ENCODE results near the gene ZNF169. TPM values are rescaled to one million over a fixed set of nuclear protein-coding genes. Genes with fewer than 3 reads are reported as not detected.
"Not testable (repeated sequence)": the region's sequence is repeated elsewhere in the genome, so short reads cannot be mapped to it uniquely, and the experiment has no call there.

ZNF169 gene
- polyA plus RNA-seq, 1 of the 3 experiments (the other 2 are of a cell fraction), result 3.1 TPM

- TF ChIP-seq SIN3A (IDR thresholded peaks at IDR 0.05; ENCODE audit: borderline replicate concordance, low read depth, low read length), result no peak
These were observed 43.3 kb downstream of the ZNF169 start (continued) for GRCh38 chr9:94302426-94302825.

- Histone ChIP-seq H3K4me1 (ENCODE audit: control insufficient read depth in 1 of 2, insufficient read depth in 2 of 2, low read depth in 1 of 2, low read length in 1 of 2) (no peaks in the 10 kb centered on the region), H3F3A (replicated peaks; ENCODE audit: insufficient read depth) (no peaks in the 10 kb centered on the region), H3K36me3 (replicated peaks in 1 of 2; ENCODE audit: control insufficient read depth in 1 of 2, insufficient read depth in 2 of 2, low read length in 1 of 2) (no peaks in the 10 kb centered on the region), H3K27ac (ENCODE audit: low read depth in 2 of 2, low read length in 1 of 2) (no peak overlapping the region), H3K4me2 (no peak overlapping the region), H3K9ac (no peak overlapping the region), H3K79me2 (ENCODE audit: insufficient read depth) (no peaks in the 10 kb centered on the region), H3K4me3 (ENCODE audit: low read depth in 2 of 2, low read length in 1 of 2) (no peak overlapping the region), H2AFZ (ENCODE audit: low read depth) (no peak overlapping the region), H4K20me1 (ENCODE audit: insufficient read depth) (no peaks in the 10 kb centered on the region), H3K9me3 (no peaks in the 10 kb centered on the region), H3K9me2 (no peaks in the 10 kb centered on the region), H3K27me3 (ENCODE audit: insufficient read depth) (no peaks in the 10 kb centered on the region)
- TF ChIP-seq RCOR1 (IDR thresholded peaks at IDR 0.05; ENCODE audit: low read length), result no peak
- no peak for TF ChIP-seq EP300 (IDR thresholded peaks at IDR 0.05; ENCODE audit: borderline replicate concordance in 1 of 2, low read depth in 1 of 2, low read length in 1 of 2)
- TF ChIP-seq IRF3 (IDR thresholded peaks at IDR 0.05; ENCODE audit: low read depth, low read length), result no peak
- TF ChIP-seq RFX5 (IDR thresholded peaks at IDR 0.05; ENCODE audit: low read length), result no peak
- no peak for TF ChIP-seq GATA2 (CRISPR knock-in tag; IDR thresholded peaks at IDR 0.05)
- TF ChIP-seq MAX (IDR thresholded peaks at IDR 0.05; ENCODE audit: low read depth), result no peak
- no peak for TF ChIP-seq TAF1 (IDR thresholded peaks at IDR 0.05; ENCODE audit: borderline replicate concordance, low read depth, low read length)
- no peak for TF ChIP-seq GABPA (IDR thresholded peaks at IDR 0.05; ENCODE audit: low read depth)
- DNase-seq, result no peak
- ChIA-PET CTCF (no interaction called here), POLR2A (interaction anchor here (0.6 kb wide), 1 partner anchor 307 kb away, joined by 4 read pairs; no protein-coding TSS in a partner anchor)
These were observed 44.2 kb downstream of the ZNF169 start for GRCh38 chr9:94303321-94303720.

- H3K27ac ChIP-seq (ENCODE audit: low read depth in 2 of 2, low read length in 1 of 2); H3K4me2 ChIP-seq; POLR2A ChIA-PET; H3K4me1 ChIP-seq (ENCODE audit: control insufficient read depth in 1 of 2, insufficient read depth in 2 of 2, low read depth in 1 of 2, low read length in 1 of 2); H3K9me3 ChIP-seq; H3K36me3 ChIP-seq (replicated peaks in 1 of 2; ENCODE audit: control insufficient read depth in 1 of 2, insufficient read depth in 2 of 2, low read length in 1 of 2); H3K9me2 ChIP-seq; H3K27me3 ChIP-seq (ENCODE audit: insufficient read depth); DNase-seq; CTCF ChIA-PET; H3F3A ChIP-seq (replicated peaks; ENCODE audit: insufficient read depth); H2AFZ ChIP-seq (ENCODE audit: low read depth); H3K4me3 ChIP-seq (ENCODE audit: low read depth in 2 of 2, low read length in 1 of 2); H3K79me2 ChIP-seq (ENCODE audit: insufficient read depth); H4K20me1 ChIP-seq (ENCODE audit: insufficient read depth); H3K9ac ChIP-seq: not testable (repeated sequence)
- WGBS (ENCODE audit: low lambda C conversion rate), result no CpG with 5 or more reads among the region's 15 CpGs
These were observed 56.2 kb downstream of the ZNF169 start for GRCh38 chr9:94315034-94315984.

- H3K27ac ChIP-seq (ENCODE audit: low read depth in 2 of 2, low read length in 1 of 2); POLR2A ChIA-PET; H3K9ac ChIP-seq; H3K4me1 ChIP-seq (ENCODE audit: control insufficient read depth in 1 of 2, insufficient read depth in 2 of 2, low read depth in 1 of 2, low read length in 1 of 2); H4K20me1 ChIP-seq (ENCODE audit: insufficient read depth); H3K9me2 ChIP-seq; DNase-seq; H3F3A ChIP-seq (replicated peaks; ENCODE audit: insufficient read depth); H3K27me3 ChIP-seq (ENCODE audit: insufficient read depth); H3K79me2 ChIP-seq (ENCODE audit: insufficient read depth); H3K36me3 ChIP-seq (replicated peaks in 1 of 2; ENCODE audit: control insufficient read depth in 1 of 2, insufficient read depth in 2 of 2, low read length in 1 of 2); H3K4me2 ChIP-seq; CTCF ChIA-PET; H3K9me3 ChIP-seq; H3K4me3 ChIP-seq (ENCODE audit: low read depth in 2 of 2, low read length in 1 of 2); H2AFZ ChIP-seq (ENCODE audit: low read depth): not testable (repeated sequence)
- 17% methylated on average over 1 of the region's 5 CpGs for WGBS (ENCODE audit: low lambda C conversion rate)
These were observed 57.1 kb downstream of the ZNF169 start for GRCh38 chr9:94316236-94316635.

GRCh38 chr9:94317949-94318657, 59.0 kb downstream of the ZNF169 start:
- H4K20me1 ChIP-seq (ENCODE audit: insufficient read depth); CTCF ChIA-PET; H3K4me3 ChIP-seq (ENCODE audit: low read depth in 2 of 2, low read length in 1 of 2); H3K79me2 ChIP-seq (ENCODE audit: insufficient read depth); H3K9ac ChIP-seq; H3K4me2 ChIP-seq; H3K27ac ChIP-seq (ENCODE audit: low read depth in 2 of 2, low read length in 1 of 2); H3K9me3 ChIP-seq; H2AFZ ChIP-seq (ENCODE audit: low read depth); H3F3A ChIP-seq (replicated peaks; ENCODE audit: insufficient read depth); H3K9me2 ChIP-seq; H3K36me3 ChIP-seq (replicated peaks in 1 of 2; ENCODE audit: control insufficient read depth in 1 of 2, insufficient read depth in 2 of 2, low read length in 1 of 2); H3K4me1 ChIP-seq (ENCODE audit: control insufficient read depth in 1 of 2, insufficient read depth in 2 of 2, low read depth in 1 of 2, low read length in 1 of 2); POLR2A ChIA-PET; DNase-seq; H3K27me3 ChIP-seq (ENCODE audit: insufficient read depth): not testable (repeated sequence)
- WGBS (ENCODE audit: low lambda C conversion rate), result no CpG with 5 or more reads among the region's 10 CpGs

All from SK-N-SH (cell line).